ENCODE results near the gene SNX21.
"Not testable (repeated sequence)": the region's sequence is repeated elsewhere in the genome, so short reads cannot be mapped to it uniquely, and the experiment has no call there.

SNX21 gene

GRCh38 chr20:45822857-45823256 lies 10.7 kb upstream of the SNX21 start:
- DNase-seq (ENCODE audit: low read depth), result no peak

GRCh38 chr20:45823949-45824835 lies 9.4 kb upstream of the SNX21 start:
- peak; percentile 31 for DNase-seq (ENCODE audit: low read depth)

GRCh38 chr20:45826381-45827019 lies 7.1 kb upstream of the SNX21 start:
- no peak for DNase-seq (ENCODE audit: low read depth)

GRCh38 chr20:45827030-45827652 lies 6.5 kb upstream of the SNX21 start, which contains the start of gene TNNC2:
TNNC2 (minus strand) TSS chr20:45827312; CDS start chr20:45827248, 64 bp downstream.
- no peak for DNase-seq (ENCODE audit: low read depth)

- DNase-seq (ENCODE audit: low read depth), result no peak
Observed at GRCh38 chr20:45827712-45828111, 5.9 kb upstream of the SNX21 start.

GRCh38 chr20:45828589-45828988 lies 5.0 kb upstream of the SNX21 start:
- no peak for DNase-seq (ENCODE audit: low read depth)

- not testable (repeated sequence) for DNase-seq (ENCODE audit: low read depth)
Observed at GRCh38 chr20:45829673-45830106, 3.9 kb upstream of the SNX21 start.

- DNase-seq (ENCODE audit: low read depth), result no peak
Observed at GRCh38 chr20:45832619-45833018, 980 bp upstream of the SNX21 start.

- DNase-seq (ENCODE audit: low read depth), result peak; percentile 17
Observed at GRCh38 chr20:45833883-45834796, 541 bp downstream of the SNX21 start.

- no peak for DNase-seq (ENCODE audit: low read depth)
Observed at GRCh38 chr20:45834797-45835161, 1.2 kb downstream of the SNX21 start.

- DNase-seq (ENCODE audit: low read depth), result no peak
Observed at GRCh38 chr20:45835329-45835765, 1.7 kb downstream of the SNX21 start.

- no peak for DNase-seq (ENCODE audit: low read depth)
Observed at GRCh38 chr20:45835825-45836224, 2.2 kb downstream of the SNX21 start.

GRCh38 chr20:45836841-45837240 lies 3.2 kb downstream of the SNX21 start:
- DNase-seq (ENCODE audit: low read depth), result no peak

GRCh38 chr20:45840700-45841198 lies 7.2 kb downstream of the SNX21 start:
- DNase-seq (ENCODE audit: low read depth), result no peak

- no peak for DNase-seq (ENCODE audit: low read depth)
Observed at GRCh38 chr20:45841407-45842129, 8.0 kb downstream of the SNX21 start.

GRCh38 chr20:45842169-45842812 lies 8.7 kb downstream of the SNX21 start:
- DNase-seq (ENCODE audit: low read depth), result no peak

GRCh38 chr20:45843506-45843905 lies 9.9 kb downstream of the SNX21 start:
- no peak for DNase-seq (ENCODE audit: low read depth)

- DNase-seq (ENCODE audit: low read depth), result no peak
Observed at GRCh38 chr20:45845452-45845851, 11.9 kb downstream of the SNX21 start.

- no peak for DNase-seq (ENCODE audit: low read depth)
Observed at GRCh38 chr20:45848421-45848820, 14.8 kb downstream of the SNX21 start.

- no peak for DNase-seq (ENCODE audit: low read depth)
Observed at GRCh38 chr20:45848969-45849582, 15.5 kb downstream of the SNX21 start.

All from activated T-helper 9 cell treated with anti-CD3 and anti-CD28 coated beads, Interleukin-2, amount 50 U/mL, for 16 hours (primary cell).